ENCODE data around the gene ASPG.

ASPG gene

DNA sequence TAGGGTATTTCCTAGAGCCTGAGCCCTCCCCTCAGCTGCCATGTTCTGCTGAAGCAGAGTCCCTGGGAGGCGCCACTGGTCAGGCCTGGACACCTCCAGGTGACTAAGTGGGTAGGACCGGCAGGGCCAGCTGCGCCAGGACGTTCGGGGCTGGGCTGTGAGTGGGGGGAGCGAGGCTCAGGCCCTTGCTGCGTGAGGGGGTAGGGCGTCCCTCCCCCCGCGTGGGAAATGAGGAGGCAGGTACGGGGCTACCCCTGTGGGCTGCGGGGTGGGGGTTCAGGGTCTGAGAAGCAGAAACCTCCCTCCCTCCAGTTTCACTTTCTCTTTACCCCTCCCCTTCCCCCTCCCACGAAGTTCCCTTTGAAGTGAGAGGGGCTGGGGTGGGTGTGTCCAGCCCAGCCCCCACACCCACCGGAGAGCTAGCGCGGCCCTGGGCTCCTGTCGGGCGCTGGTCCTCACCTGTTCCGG lies 30.8 kb downstream of the ASPG start:
- Histone ChIP-seq H3K27ac (replicated peaks) (no peak overlapping the region), H3K27me3 (ENCODE audit: insufficient read depth, poor library complexity, severe bottlenecking) (peaks cover 18% of the 10 kb centered on the region), H3K4me3 (replicated peaks; ENCODE audit: insufficient read depth, low read length) (no peak overlapping the region; the same call in 1 of the 2 replicates)
- no peak for DNase-seq (ENCODE audit: low read depth in 1 of 2, low spot score in 1 of 2)
- no peak for TF ChIP-seq GABPA (IDR thresholded peaks at IDR 0.05; ENCODE audit: low read depth)

DNA sequence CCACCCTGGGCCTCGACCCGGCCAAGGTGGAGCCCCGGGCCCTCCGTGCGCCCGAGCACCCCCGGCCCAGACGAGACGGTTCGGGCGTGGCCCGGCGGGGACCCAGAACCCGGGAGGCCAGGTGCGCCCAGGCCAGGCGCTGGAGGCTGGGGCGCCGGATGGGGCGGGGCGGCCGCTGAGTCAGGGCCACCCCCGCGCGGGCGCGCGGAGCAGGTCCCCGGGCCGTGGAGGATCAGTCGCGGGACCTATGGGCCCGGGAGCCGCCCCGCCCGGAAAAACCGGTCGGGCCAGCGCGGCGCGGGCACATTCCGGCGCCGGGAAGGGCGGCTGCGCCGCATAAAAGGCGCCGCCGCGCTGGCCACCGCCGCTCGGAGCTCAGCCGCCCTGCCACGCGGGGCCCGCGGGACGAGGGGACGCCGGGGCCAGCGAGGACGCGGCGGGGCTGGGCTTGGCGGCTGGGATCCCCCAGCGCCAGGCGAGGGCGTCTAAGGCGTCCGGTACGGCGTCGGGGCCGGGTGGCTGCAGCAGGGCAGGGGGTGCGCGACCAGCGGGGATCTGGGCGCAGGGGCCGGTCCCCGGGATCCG lies 31.3 kb downstream of the ASPG start:
- Histone ChIP-seq H3K27me3 (ENCODE audit: insufficient read depth, poor library complexity, severe bottlenecking) (peaks cover 22% of the 10 kb centered on the region), H3K4me3 (replicated peaks; ENCODE audit: insufficient read depth, low read length) (no peak overlapping the region; the same call in 1 of the 2 replicates), H3K27ac (replicated peaks) (no peak overlapping the region)
- DNase-seq (ENCODE audit: low read depth in 1 of 2, low spot score in 1 of 2): no peak
- no peak for TF ChIP-seq SPI1 (IDR thresholded peaks at IDR 0.05; ENCODE audit: borderline replicate concordance, low read depth)
- TF ChIP-seq, protein P1, sequence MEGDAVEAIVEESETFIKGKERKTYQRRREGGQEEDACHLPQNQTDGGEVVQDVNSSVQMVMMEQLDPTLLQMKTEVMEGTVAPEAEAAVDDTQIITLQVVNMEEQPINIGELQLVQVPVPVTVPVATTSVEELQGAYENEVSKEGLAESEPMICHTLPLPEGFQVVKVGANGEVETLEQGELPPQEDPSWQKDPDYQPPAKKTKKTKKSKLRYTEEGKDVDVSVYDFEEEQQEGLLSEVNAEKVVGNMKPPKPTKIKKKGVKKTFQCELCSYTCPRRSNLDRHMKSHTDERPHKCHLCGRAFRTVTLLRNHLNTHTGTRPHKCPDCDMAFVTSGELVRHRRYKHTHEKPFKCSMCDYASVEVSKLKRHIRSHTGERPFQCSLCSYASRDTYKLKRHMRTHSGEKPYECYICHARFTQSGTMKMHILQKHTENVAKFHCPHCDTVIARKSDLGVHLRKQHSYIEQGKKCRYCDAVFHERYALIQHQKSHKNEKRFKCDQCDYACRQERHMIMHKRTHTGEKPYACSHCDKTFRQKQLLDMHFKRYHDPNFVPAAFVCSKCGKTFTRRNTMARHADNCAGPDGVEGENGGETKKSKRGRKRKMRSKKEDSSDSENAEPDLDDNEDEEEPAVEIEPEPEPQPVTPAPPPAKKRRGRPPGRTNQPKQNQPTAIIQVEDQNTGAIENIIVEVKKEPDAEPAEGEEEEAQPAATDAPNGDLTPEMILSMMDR (IDR thresholded peaks at IDR 0.05; ENCODE audit: insufficient read depth, low read length): no peak
- TF ChIP-seq, protein P2, sequence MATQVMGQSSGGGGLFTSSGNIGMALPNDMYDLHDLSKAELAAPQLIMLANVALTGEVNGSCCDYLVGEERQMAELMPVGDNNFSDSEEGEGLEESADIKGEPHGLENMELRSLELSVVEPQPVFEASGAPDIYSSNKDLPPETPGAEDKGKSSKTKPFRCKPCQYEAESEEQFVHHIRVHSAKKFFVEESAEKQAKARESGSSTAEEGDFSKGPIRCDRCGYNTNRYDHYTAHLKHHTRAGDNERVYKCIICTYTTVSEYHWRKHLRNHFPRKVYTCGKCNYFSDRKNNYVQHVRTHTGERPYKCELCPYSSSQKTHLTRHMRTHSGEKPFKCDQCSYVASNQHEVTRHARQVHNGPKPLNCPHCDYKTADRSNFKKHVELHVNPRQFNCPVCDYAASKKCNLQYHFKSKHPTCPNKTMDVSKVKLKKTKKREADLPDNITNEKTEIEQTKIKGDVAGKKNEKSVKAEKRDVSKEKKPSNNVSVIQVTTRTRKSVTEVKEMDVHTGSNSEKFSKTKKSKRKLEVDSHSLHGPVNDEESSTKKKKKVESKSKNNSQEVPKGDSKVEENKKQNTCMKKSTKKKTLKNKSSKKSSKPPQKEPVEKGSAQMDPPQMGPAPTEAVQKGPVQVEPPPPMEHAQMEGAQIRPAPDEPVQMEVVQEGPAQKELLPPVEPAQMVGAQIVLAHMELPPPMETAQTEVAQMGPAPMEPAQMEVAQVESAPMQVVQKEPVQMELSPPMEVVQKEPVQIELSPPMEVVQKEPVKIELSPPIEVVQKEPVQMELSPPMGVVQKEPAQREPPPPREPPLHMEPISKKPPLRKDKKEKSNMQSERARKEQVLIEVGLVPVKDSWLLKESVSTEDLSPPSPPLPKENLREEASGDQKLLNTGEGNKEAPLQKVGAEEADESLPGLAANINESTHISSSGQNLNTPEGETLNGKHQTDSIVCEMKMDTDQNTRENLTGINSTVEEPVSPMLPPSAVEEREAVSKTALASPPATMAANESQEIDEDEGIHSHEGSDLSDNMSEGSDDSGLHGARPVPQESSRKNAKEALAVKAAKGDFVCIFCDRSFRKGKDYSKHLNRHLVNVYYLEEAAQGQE (IDR thresholded peaks at IDR 0.05; ENCODE audit: insufficient replicate concordance, low read depth): no peak

DNA sequence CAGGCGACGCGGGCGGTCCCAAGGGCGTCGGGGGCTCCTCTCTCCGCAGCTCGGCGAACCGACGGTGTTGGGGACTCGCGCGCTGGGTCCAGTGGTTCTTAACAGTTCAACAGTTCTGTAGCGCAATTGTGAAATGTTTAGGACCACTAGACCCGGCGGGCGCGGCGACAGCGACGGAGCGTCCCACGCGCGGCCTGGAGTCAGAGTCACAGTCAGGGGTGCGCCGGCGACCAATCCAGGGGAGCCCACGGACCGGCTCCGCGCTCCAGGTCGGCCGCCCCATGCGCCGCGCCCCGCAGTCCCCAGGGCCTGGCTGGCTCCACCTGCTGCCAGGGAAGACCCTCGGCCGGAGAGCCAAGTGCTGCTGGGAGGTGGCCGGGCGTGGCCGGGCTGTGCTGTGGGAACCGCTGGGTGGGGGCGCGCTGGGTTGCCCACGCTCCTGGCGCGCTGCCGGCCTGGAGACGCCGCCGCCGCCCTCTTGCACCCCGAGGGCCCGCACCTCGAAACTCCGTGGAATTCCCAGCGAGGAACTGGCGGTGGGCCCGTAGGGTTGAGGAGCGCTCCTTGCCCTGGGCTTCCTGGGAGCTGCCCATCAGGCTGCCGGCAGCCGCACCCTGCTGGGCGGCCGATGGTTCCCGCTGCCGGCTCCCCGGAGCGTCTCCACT lies 32.0 kb downstream of the ASPG start:
- no peak overlapping the region for H3K4me3 ChIP-seq (replicated peaks; ENCODE audit: insufficient read depth, low read length)
- no peak overlapping the region for H3K27ac ChIP-seq (replicated peaks)
- no peak for DNase-seq (ENCODE audit: low read depth in 1 of 2, low spot score in 1 of 2)
- TF ChIP-seq GABPA (IDR thresholded peaks at IDR 0.05; ENCODE audit: low read depth) (no peak), SPI1 (IDR thresholded peaks at IDR 0.05; ENCODE audit: borderline replicate concordance, low read depth) (no peak), POLR2AphosphoS5 (IDR thresholded peaks at IDR 0.05; ENCODE audit: low read depth) (no peak)
- TF ChIP-seq, protein P2 (IDR thresholded peaks at IDR 0.05; ENCODE audit: insufficient replicate concordance, low read depth): no peak
- TF ChIP-seq, protein P1 (IDR thresholded peaks at IDR 0.05; ENCODE audit: insufficient read depth, low read length): no peak
- peaks cover 27% of the 10 kb centered on the region for H3K27me3 ChIP-seq (ENCODE audit: insufficient read depth, poor library complexity, severe bottlenecking)

DNA sequence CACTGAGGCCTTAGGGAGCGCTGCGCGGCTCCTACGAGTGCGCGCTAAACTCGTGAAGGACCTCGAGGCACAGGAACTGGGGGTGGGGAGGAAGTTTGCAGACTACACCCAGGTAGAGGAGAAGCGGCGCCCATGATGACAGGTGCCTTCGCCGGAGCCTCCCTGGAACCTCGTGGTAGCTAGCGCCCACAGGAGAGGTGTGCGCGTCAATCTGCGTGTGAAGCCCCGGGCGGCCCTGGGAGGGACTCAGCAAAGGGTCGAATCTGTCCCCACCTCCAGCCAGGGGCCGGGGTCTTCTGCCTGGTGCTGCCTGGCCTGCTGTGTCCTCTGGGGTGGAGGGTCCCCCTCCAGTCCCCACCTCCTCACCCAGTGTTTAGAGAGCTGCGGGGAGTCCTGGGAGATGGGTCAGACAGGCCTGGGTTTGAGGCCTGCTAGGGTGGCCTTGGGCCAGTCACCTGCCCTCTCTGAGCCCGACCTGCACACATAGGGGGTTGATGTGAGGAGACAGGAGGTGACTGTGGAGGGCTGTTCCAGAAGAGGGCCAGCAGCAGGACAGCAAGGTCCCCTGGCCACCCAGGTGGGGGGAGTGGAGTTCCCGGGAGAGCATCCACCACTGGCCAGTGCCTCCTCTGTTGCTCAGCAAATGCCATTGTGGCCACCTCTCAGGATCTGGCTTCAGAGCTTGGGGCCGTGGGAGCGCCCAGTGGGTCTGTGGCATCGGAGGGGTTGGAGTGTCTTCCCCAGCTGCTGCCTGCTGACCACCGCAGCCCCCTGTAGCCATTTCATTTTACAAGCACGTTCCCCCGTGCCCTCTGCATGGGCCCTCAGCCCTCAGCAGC lies 32.7 kb downstream of the ASPG start:
- H3K4me3 ChIP-seq (replicated peaks; ENCODE audit: insufficient read depth, low read length): no peak overlapping the region

More for the DNA sequence above, 32.7 kb downstream of the ASPG start:
- Histone ChIP-seq H3K27ac (replicated peaks) (no peak overlapping the region), H3K27me3 (ENCODE audit: insufficient read depth, poor library complexity, severe bottlenecking) (peaks cover 27% of the 10 kb centered on the region)
- DNase-seq (ENCODE audit: low read depth in 1 of 2, low spot score in 1 of 2): no peak
- TF ChIP-seq POLR2AphosphoS5 (IDR thresholded peaks at IDR 0.05; ENCODE audit: low read depth) (no peak), GABPA (IDR thresholded peaks at IDR 0.05; ENCODE audit: low read depth) (no peak), SPI1 (IDR thresholded peaks at IDR 0.05; ENCODE audit: borderline replicate concordance, low read depth) (no peak)
- TF ChIP-seq, protein P1 (IDR thresholded peaks at IDR 0.05; ENCODE audit: insufficient read depth, low read length): no peak
- TF ChIP-seq, protein P2 (IDR thresholded peaks at IDR 0.05; ENCODE audit: insufficient replicate concordance, low read depth): no peak
